Neural cell (in vitro differentiated cells): Measurements from ENCODE around the gene OGT. TPM values are rescaled to one million over a fixed set of nuclear protein-coding genes. Genes with fewer than 3 reads are reported as not detected.
"Not testable (repeated sequence)": the region's sequence is repeated elsewhere in the genome, so short reads cannot be mapped to it uniquely, and the experiment has no call there.

ENCODE experiments used
- H2AFZ ChIP-seq: fragments of 200-600, 300-800 bp; sonication (generic), shearing (Covaris generic); 2 replicates; pipeline ENCODE4 v1.6.0; 2014; ENCODE audit warnings: low read depth, mild to moderate bottlenecking, antibody characterized with exemption, low read length, moderate library complexity
- H3F3A ChIP-seq: fragments of 200-600 bp; shearing (Covaris generic); 2 replicates; pipeline ENCODE4 v1.6.1; 2016; ENCODE audit warnings: mild to moderate bottlenecking, moderate library complexity, mixed read lengths, antibody characterized with exemption, low read length; ENCODE audit not compliant: insufficient read depth, poor library complexity, severe bottlenecking
- H3K27ac ChIP-seq: fragments of 200-600, 300-800 bp; sonication (generic), shearing (Covaris generic); 2 replicates; pipeline ENCODE4 v1.5.1; 2014; ENCODE audit warnings: mild to moderate bottlenecking, low read length, moderate library complexity
- H3K27me3 ChIP-seq: fragments of 300-800, 200-600 bp; sonication (generic), shearing (Covaris generic); 2 replicates; pipeline ENCODE4 v1.6.0; 2014; ENCODE audit warnings: mild to moderate bottlenecking, low read depth, low read length, moderate library complexity; ENCODE audit not compliant: insufficient read depth
- H3K36me3 ChIP-seq: fragments of 300-800, 200-600 bp; sonication (generic), shearing (Covaris generic); 2 replicates; pipeline ENCODE4 v1.5.1; 2014; ENCODE audit warnings: mild to moderate bottlenecking, antibody characterized with exemption, low read length, moderate library complexity; ENCODE audit not compliant: insufficient read depth
- H3K4me2 ChIP-seq: fragments of 300-800, 200-600 bp; sonication (generic), shearing (Covaris generic); 2 replicates; pipeline ENCODE4 v1.6.0; 2014; ENCODE audit warnings: mild to moderate bottlenecking, low read length
- H3K4me3 ChIP-seq: fragments of 300-800, 200-600 bp; sonication (generic), shearing (Covaris generic); 2 replicates; pipeline ENCODE4 v1.5.1; 2014; ENCODE audit warnings: mild to moderate bottlenecking, low read length, moderate library complexity
- H3K79me2 ChIP-seq: fragments of 200-600 bp; shearing (Covaris generic); replicated peaks from 2 replicates; pipeline ENCODE4 v1.6.0; 2014; ENCODE audit warnings: mild to moderate bottlenecking, low read length, moderate library complexity; ENCODE audit not compliant: insufficient read depth
- H3K9ac ChIP-seq: fragments of 300-800, 200-600 bp; sonication (generic), shearing (Covaris generic); 2 replicates; pipeline ENCODE4 v1.6.1; 2016; ENCODE audit warnings: mild to moderate bottlenecking, low read length, mixed read lengths
- H3K9me2 ChIP-seq: fragments of 200-600 bp; shearing (Covaris generic); 2 replicates; pipeline ENCODE4 v1.6.1; 2016; ENCODE audit warnings: mild to moderate bottlenecking, low read length, mixed read lengths; ENCODE audit not compliant: insufficient read depth
- H3K9me3 ChIP-seq: fragments of 200-600, 300-800 bp; sonication (generic), shearing (Covaris generic); 2 replicates; pipeline ENCODE4 v1.6.1; 2016; ENCODE audit warnings: mild to moderate bottlenecking, mixed run types, low read length, moderate library complexity, mixed read lengths
- H4K20me1 ChIP-seq: fragments of 200-600 bp; shearing (Covaris generic); 2 replicates; pipeline ENCODE4 v1.6.1; 2016; ENCODE audit warnings: mild to moderate bottlenecking, mixed run types; ENCODE audit not compliant: insufficient read depth
- CTCF ChIP-seq: fragments of 450-650 bp; IDR thresholded peaks from 2 replicates; pipeline ENCODE4 v1.5.1; 2014; ENCODE audit warnings: antibody characterized with exemption, mild to moderate bottlenecking, moderate library complexity; ENCODE audit not compliant: poor library complexity, severe bottlenecking
- EP300 ChIP-seq: fragments of 450-650 bp; conservative IDR thresholded peaks from 2 replicates; pipeline ENCODE4 v1.6.1; 2014; ENCODE audit warnings: antibody characterized with exemption, mild to moderate bottlenecking, moderate library complexity; ENCODE audit not compliant: poor library complexity, severe bottlenecking
- EZH2 ChIP-seq: fragments of 200-600, 300-800 bp; shearing (Covaris generic), sonication (generic); IDR thresholded peaks from 2 replicates; pipeline ENCODE4 v1.6.1; 2014; ENCODE audit warnings: antibody characterized with exemption, low read length, borderline replicate concordance, mild to moderate bottlenecking; ENCODE audit not compliant: insufficient read depth, poor library complexity, severe bottlenecking
- MXI1 ChIP-seq: fragments of 450-650 bp; conservative IDR thresholded peaks from 2 replicates; pipeline ENCODE4 v1.6.1; 2014; ENCODE audit warnings: antibody characterized with exemption, mild to moderate bottlenecking; ENCODE audit not compliant: poor library complexity, severe bottlenecking
- POLR2AphosphoS5 ChIP-seq: IDR thresholded peaks from 2 replicates; pipeline ENCODE4 v1.6.1; 2012
- RAD21 ChIP-seq: fragments of 450-650 bp; conservative IDR thresholded peaks from 2 replicates; pipeline ENCODE4 v1.6.1; 2014; ENCODE audit warnings: antibody characterized with exemption, mild to moderate bottlenecking, moderate library complexity
- REST ChIP-seq: IDR thresholded peaks from 2 replicates; pipeline ENCODE4 v1.6.1; 2012; ENCODE audit warnings: borderline replicate concordance
- SMC3 ChIP-seq: fragments of 450-650 bp; conservative IDR thresholded peaks from 2 replicates; pipeline ENCODE4 v1.6.1; 2014; ENCODE audit warnings: antibody characterized with exemption, mild to moderate bottlenecking, moderate library complexity; ENCODE audit not compliant: poor library complexity
- TAF1 ChIP-seq: IDR thresholded peaks from 2 replicates; pipeline ENCODE4 v1.6.1; 2012; ENCODE audit warnings: low read depth
- polyA plus RNA-seq: library from polyadenylated mRNA; depleted of rRNA; stranded (reverse); fragments of >200 nt; gene quantifications from 2 replicates; pipeline ENCODE4 v1.2.3, GENCODE V29; 2014

Gene OGT
- polyA plus RNA-seq, 1 donor from 2014 or later, result 340 TPM

- no peaks in the 10 kb centered on the region for H3K79me2 ChIP-seq
- no peaks in the 10 kb centered on the region for H4K20me1 ChIP-seq
- no peak overlapping the region for H3K27ac ChIP-seq
- no peaks in the 10 kb centered on the region for H3F3A ChIP-seq
- no peak overlapping the region for H3K4me3 ChIP-seq
- TF ChIP-seq POLR2AphosphoS5, result no peak
- no peak for TF ChIP-seq CTCF
- H2AFZ ChIP-seq, result no peak overlapping the region
- H3K36me3 ChIP-seq, result no peaks in the 10 kb centered on the region
- H3K4me2 ChIP-seq, result no peak overlapping the region
- no peak overlapping the region for H3K9ac ChIP-seq
- no peaks in the 10 kb centered on the region for H3K27me3 ChIP-seq
- H3K9me3 ChIP-seq, result no peaks in the 10 kb centered on the region
- H3K9me2 ChIP-seq, result no peaks in the 10 kb centered on the region
Observed at GRCh38 chrX:71504346-71504745, 28.6 kb upstream of the OGT start.

GRCh38 chrX:71509289-71509688 lies 23.6 kb upstream of the OGT start:
- Histone ChIP-seq H4K20me1 (no peaks in the 10 kb centered on the region), H3K27ac (no peak overlapping the region), H3K4me2 (no peak overlapping the region), H3K27me3 (no peaks in the 10 kb centered on the region), H3K9me2 (no peaks in the 10 kb centered on the region), H3K9ac (no peak overlapping the region), H3K36me3 (no peaks in the 10 kb centered on the region), H3K79me2 (no peaks in the 10 kb centered on the region), H3K9me3 (no peaks in the 10 kb centered on the region), H3F3A (no peaks in the 10 kb centered on the region), H2AFZ (no peak overlapping the region), H3K4me3 (no peak overlapping the region)
- TF ChIP-seq POLR2AphosphoS5 (no peak), CTCF (no peak)

- Histone ChIP-seq H3F3A (no peaks in the 10 kb centered on the region), H3K36me3 (no peaks in the 10 kb centered on the region), H2AFZ (no peak overlapping the region), H3K9me3 (no peaks in the 10 kb centered on the region), H3K79me2 (no peaks in the 10 kb centered on the region), H3K27me3 (no peaks in the 10 kb centered on the region), H3K9me2 (no peaks in the 10 kb centered on the region), H3K9ac (no peak overlapping the region), H3K4me3 (no peak overlapping the region), H3K27ac (no peak overlapping the region), H4K20me1 (no peaks in the 10 kb centered on the region), H3K4me2 (no peak overlapping the region)
- no peak for TF ChIP-seq CTCF
- no peak for TF ChIP-seq RAD21
- TF ChIP-seq TAF1, result no peak
- no peak for TF ChIP-seq EP300
- no peak for TF ChIP-seq POLR2AphosphoS5
- no peak for TF ChIP-seq MXI1
- TF ChIP-seq SMC3, result no peak
- no peak for TF ChIP-seq EZH2
- TF ChIP-seq REST, result no peak
Observed at GRCh38 chrX:71510161-71510560, 22.7 kb upstream of the OGT start.

GRCh38 chrX:71513731-71514130 lies 19.2 kb upstream of the OGT start:
- not testable (repeated sequence) for H3K4me3 ChIP-seq, H3K27ac ChIP-seq, H3K36me3 ChIP-seq, H3F3A ChIP-seq, H3K4me2 ChIP-seq, H2AFZ ChIP-seq, H3K79me2 ChIP-seq, H3K9me2 ChIP-seq, H3K27me3 ChIP-seq, H3K9ac ChIP-seq, H4K20me1 ChIP-seq, H3K9me3 ChIP-seq
